GM18499 (cell line): Measurements from ENCODE around the gene LZTS3.
"Not testable (repeated sequence)": the region's sequence is repeated elsewhere in the genome, so short reads cannot be mapped to it uniquely, and the experiment has no call there.

Source experiments
- ATAC-seq: cut with Tn5 transposase; IDR thresholded peaks from one replicate; pipeline ENCODE4 v1.9.1; 2021; ENCODE audit warnings: moderate number of reproducible peaks; ENCODE audit not compliant: insufficient read depth, unreplicated experiment

Gene LZTS3

DNA sequence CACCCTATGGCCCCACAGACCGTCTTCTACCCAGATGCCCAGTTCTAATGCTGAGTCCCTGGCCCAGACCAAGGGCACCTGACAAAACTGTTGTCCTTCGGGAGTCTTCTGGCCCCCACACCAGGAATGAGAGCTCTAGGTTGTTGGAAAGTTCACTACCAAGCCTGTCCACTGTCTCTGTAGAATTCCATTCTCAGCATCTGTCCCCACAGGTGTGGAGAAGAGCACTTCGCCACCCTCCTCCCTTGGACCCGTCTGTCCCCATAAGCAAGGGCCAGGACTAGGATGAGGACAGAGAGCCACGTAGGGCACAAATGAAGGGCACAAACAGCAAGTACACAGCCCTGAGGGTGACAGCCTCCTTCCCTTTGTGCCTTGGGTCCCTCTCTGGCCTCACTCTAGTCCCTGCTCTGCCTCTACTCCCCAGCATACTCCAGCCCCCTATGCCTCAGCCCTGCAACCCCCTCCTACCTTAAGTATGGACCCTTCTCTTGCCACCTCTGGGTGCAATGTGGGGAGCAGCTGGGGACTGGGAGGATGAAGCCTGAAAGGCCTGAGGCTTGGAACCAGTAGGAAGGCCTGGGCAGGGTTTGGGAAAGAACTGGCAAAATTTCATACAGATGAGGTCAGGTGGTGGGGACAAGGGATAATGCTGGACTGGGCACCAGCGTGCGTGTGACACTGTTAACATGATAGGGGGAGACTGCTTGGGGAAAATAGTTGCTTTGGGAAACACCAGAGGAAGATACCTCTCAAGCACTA, 4.3 kb downstream of the LZTS3 start:
- no peak for ATAC-seq

- no peak for ATAC-seq
Observed at GRCh38 chr20:3168079-3168828, 5.1 kb downstream of the LZTS3 start.

DNA sequence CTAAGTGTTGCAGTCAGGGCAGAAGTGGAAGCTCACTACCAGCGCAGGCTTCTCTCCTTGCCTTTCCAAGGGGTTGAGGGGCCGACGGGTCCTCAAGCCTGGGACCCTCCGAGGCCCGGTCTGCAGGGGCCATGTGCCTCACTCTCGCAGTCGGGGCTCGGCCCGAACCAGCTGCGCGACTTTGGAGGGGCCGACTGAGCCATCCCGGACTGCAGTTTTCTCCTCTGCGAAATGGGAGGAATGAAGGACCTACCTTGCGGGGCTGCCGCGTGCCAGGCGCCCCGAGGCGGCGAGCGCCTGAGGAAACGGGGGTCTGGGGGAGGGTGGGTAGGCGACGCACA, 5.6 kb downstream of the LZTS3 start:
- no peak for ATAC-seq

- no peak for ATAC-seq
Observed at GRCh38 chr20:3166913-3167342, 6.4 kb downstream of the LZTS3 start.

GRCh38 chr20:3166338-3166912, 6.9 kb downstream of the LZTS3 start:
- ATAC-seq: no peak

DNA sequence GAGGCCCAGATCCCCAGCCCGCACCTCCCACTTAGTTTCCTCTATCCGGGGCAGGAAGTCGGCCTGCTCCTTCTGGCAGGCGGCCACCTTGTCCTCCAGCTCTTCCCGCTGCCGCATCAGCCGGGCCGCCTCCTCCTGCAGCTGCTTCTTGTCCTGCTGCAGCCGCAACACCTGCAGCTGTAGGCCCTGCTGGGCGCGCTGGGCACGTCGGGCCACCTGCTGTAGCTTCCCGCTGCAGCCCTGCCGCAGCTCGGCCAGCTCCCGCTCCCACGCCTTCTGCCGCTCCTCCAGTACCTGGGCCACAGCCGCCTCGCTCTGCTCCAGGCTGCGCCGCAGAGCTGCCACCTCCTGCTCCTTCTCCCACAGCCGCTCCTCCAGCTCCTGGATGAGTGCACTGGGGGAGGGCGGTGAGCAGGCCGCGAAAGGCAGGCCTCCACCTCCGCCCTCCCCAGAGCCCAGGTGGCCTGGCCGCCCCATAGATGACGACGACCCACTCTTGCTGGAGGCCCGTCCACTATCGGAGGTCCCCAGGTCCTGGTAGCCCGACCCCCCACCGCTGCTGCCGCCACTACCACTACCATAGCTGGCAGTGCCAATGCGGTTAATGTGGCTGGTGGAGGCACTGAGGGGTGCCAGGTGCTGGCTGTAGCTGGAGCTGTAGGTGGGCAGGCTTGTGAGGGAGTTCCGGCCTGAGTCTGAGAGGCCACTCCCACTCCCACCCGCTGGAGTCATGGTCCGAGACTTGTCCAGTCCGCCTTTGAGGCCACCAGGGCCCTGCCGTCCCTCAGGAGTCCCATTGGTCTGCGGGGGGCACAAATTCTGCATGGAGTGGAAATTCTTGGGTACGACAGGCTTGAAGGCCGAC, 7.6 kb downstream of the LZTS3 start:
- no peak for ATAC-seq

DNA sequence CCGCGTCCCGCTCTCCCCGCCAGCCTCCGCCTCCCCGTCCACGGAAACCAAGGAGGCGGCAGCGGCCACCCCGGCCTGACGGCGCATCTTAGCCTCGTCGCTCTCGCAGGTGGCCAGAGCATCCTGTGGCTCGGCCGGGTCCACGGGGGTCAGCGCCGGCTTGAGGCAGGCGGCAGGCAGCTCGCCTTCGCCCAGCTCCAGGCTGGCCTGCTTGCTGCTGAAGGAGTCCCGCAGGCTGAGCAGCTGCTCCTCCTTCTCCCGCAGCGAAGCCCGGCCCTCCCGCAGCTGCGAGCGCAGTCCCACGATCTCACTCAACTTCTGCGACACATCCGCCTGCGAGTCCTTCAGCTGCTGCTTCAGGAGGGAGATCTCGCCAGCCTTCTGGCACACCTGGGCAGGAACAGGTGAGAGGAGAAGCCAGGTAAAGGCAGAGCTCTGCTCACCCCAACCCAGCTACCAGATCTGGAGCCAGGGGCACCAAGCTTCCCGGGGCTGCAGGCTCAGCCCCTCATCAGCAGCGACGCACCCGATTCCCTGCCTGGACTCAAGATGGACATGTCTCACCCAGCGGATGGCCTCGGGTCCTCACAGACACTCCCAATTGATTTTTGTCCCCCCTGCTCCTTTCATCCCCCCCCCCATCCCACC, 8.5 kb downstream of the LZTS3 start:
- no peak for ATAC-seq

DNA sequence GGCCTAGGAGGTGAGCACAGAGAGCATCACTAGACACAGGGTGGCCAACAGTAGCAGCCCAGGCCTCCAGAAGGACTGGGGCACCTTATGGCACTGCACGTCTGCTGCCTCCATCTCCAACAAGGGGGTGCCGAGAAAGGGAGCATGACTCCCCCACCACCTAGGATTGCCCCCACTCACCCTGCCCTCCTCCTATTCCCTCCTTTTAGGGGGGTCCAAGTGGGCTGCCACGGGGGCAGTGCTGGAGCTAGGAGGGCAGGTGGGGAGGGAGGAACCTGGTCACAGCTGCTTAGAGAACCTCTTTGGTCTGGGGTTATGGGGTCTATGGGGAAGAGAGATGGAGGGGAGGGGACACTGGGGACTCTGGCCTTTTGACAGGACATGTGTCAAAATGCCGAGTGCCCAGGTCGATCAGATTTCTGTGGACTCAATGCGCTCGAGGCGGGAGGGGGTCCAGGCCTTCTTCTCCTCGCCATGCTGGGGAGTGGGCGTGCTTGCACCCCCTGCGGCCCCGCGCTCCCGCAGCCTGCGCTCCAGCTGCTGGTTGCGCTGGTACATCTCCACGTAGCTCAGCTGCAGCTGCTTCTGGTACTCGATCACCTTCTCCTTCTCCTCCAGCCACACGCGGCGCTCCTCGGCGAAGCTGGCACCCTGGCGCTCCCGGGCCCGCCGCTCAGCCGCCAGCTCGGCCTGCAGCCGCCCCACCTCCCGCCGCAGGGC, 9.1 kb downstream of the LZTS3 start:
- no peak for ATAC-seq

DNA sequence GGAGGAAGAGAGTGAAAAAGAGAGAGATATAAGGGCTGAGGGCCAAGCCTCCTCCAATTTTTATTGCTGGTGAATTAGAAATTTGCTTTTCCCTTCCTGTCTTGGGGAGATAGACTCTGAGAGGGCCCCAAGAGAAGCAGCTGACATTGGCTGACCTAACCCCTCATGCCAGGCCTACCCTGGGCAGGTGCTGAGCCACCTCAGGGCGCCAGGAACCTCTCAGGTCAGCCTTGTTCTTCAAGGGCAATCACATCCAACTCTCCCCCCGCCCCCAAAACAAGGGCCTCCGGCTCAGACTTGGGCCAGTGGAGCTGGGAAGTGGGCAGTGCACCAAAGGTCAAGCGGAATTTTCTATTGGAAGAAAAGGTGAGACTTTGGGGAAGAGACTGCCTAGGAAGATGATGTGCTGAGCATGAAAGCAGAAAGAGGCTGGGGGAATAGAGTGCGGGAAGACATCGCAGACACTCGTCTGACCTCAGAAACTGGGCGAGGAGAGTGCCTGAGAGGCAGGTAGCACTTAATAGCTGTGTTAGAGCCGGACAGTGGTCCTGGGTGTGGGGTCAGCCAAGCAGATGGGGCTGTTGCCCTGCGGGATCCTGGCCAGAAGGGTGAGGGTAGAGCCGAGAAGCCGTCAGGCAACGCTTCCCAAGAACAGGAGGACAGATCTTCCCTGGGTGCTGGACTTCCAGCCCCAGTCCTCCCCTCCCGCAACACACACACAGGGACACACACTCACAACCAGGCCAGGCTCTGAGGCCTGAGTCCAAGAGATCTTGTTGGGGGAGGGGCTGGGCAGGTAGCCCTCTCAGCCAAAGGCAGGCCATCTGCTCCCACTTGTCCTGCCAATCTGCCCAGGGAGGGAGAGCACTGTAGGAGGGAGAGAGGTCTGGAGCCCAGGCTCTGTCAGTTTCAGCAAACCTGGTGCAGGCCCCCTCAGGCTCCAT, 10.0 kb downstream of the LZTS3 start:
- no peak for ATAC-seq

GRCh38 chr20:3162080-3162611, 11.2 kb downstream of the LZTS3 start:
- ATAC-seq: no peak

GRCh38 chr20:3161316-3162079, 11.9 kb downstream of the LZTS3 start:
- no peak for ATAC-seq

- no peak for ATAC-seq
Observed at GRCh38 chr20:3160418-3160817, 12.9 kb downstream of the LZTS3 start.

DNA sequence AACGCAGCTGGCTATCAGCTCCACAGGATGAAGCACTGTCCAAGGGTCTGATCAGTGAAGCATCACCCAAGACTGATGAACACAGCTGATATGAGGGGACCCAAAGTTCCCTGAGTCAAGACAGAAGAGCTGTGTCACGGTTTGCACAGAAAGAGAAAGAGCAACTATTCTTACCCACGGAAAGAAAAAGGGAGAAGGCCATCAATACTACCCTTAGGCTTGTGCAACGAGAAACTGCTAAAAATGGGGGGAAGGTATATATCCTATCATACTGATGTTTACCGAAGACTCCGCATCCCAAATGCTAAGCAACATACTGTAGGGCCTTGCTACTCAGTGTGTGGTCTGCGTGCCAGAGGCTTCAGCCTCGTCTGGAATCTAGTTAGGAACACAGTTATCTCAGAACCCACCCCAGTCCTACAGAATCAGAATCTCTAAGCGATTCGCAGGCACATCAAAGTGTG, 14.3 kb downstream of the LZTS3 start:
- no peak for ATAC-seq

GRCh38 chr20:3157817-3158216, 15.5 kb downstream of the LZTS3 start:
- no peak for ATAC-seq

DNA sequence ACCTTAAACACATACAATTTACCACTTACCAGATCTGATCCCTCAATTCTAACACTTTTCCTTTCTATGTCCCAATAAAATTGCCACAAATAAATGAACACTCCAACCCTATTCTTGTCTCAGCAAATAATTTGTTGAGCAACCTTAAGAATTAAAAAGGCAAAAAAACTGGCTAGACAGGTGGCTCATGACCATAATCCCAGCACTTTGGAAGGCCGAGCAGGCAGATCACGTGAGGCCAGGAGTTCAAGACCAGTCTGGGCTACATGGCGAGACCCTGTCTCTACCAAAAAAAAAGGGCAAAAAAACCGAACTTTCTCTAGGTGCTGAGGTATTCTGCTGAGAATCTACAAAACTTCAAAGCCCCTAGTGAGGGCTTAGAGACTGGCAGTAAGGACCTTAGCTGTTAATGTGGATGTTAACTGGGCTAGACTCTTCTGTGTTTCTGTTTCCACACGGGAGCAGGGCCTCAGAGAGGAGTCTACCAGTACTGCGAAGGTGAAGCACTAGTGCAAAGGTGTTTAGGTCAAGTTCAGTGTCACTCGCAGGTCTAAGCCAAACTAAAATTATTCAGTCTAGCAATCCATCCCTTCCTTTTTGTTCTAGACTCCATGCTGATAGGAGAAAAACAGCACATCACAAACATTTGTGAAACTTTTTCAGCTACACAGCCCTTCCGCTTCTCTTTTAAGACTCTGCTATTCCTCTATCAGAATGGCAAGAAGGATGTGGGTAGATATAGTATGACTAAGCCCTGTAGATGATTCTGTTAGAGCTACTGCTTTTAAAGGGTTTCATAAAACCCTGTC, 16.3 kb downstream of the LZTS3 start:
- no peak for ATAC-seq

DNA sequence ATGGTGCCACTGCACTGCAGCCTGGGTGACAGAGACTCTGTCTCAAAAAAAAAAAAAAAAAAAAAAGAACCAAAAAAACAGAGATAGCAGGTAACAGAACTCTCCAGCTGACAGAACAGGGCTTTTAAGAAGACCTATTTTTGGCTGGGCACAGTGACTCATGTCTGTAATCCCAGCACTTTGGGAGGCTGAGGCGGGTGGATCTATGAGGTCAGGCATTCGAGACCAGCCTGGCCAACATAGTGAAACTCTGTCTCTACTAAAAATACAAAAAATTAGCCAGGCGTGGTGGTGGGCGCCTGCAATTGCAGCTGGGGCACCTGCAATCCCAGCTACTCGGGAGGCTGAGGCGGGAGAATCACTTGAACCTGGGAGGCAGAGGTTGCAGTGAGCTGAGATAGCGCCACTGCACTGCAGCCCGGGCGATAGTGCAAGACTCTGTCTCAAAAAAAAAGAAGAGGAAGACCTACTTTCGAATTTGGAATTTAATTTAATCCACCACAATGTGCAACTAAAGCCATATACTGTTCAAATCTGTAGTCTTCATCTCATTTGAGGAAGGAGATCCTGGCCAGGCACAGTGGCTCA, 21.2 kb downstream of the LZTS3 start:
- not testable (repeated sequence) for ATAC-seq
